Activated T-cell treated with anti-CD3 and anti-CD28 coated beads, Interleukin-2, amount 50 U/mL, for 4 hours (primary cell): ENCODE results near the gene HLA-DQA1. TPM values are rescaled to one million over a fixed set of nuclear protein-coding genes. Genes with fewer than 3 reads are reported as not detected.
"Not testable (repeated sequence)": the region's sequence is repeated elsewhere in the genome, so short reads cannot be mapped to it uniquely, and the experiment has no call there.

Experiments
- ATAC-seq, 2 donors: fragments of 200-7000 bp; cut with Tn5 transposase; one replicate each; pipeline ENCODE4 v1.10.0; 2021
- DNase-seq: peaks from one replicate; pipeline ENCODE4 v3.0.0-alpha.2; 2020
- H3K27me3 Mint-ChIP-seq: one replicate; pipeline ENCODE4 v1.8.0; 2021; ENCODE audit warnings: low read depth, mixed read lengths
- H3K36me3 Mint-ChIP-seq: one replicate; pipeline ENCODE4 v1.8.0; 2022; ENCODE audit warnings: mixed read lengths; ENCODE audit not compliant: insufficient read depth
- H3K4me1 Mint-ChIP-seq: one replicate; pipeline ENCODE4 v1.8.0; 2021; ENCODE audit warnings: low read depth, mixed read lengths
- H3K4me3 Mint-ChIP-seq: one replicate; pipeline ENCODE4 v1.8.0; 2021; ENCODE audit warnings: mild to moderate bottlenecking, moderate library complexity, mixed read lengths
- H3K9me3 Mint-ChIP-seq: one replicate; pipeline ENCODE4 v1.8.0; 2021; ENCODE audit warnings: mixed read lengths
- total RNA-seq, 3 donors: library from RNA; stranded (reverse); gene quantifications; one replicate each; pipeline ENCODE4 v1.2.1, GENCODE V29; 2021

HLA-DQA1 gene
- total RNA-seq, 3 donors from 2014 or later: 6.6 to 13.1 (median 6.7) TPM

DNA sequence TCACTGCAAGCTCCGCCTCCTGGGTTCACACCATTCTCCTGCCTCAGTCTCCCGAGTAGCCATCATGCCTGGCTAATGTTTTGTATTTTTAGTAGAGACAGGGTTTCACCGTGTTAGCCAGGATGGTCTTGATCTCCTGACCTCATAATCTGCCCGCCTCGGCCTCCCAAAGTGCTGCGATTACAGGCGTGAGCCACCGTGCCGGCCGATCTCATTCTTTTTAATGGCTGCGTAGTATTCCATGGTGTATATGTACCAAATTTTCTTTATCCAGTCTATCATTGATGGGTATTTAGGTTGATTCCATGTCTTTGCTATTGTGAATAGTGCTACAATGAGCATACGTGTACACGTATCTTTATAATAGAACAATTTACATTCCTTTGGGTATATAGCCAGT is 7.4 kb upstream of the HLA-DQA1 start:
- not testable (repeated sequence) for H3K9me3 Mint-ChIP-seq, ATAC-seq, H3K4me3 Mint-ChIP-seq, H3K36me3 Mint-ChIP-seq, H3K27me3 Mint-ChIP-seq, DNase-seq
- H3K4me1 Mint-ChIP-seq: peaks cover 38% of the 10 kb centered on the region

GRCh38 chr6:32635526-32636123 is 1.6 kb upstream of the HLA-DQA1 start:
- no peaks in the 10 kb centered on the region for H3K36me3 Mint-ChIP-seq
- ATAC-seq: no peak
- no peak overlapping the region for H3K4me3 Mint-ChIP-seq
- DNase-seq: no peak
- H3K27me3 Mint-ChIP-seq: no peaks in the 10 kb centered on the region
- peaks cover 13% of the 10 kb centered on the region for H3K4me1 Mint-ChIP-seq
- no peaks in the 10 kb centered on the region for H3K9me3 Mint-ChIP-seq

DNA sequence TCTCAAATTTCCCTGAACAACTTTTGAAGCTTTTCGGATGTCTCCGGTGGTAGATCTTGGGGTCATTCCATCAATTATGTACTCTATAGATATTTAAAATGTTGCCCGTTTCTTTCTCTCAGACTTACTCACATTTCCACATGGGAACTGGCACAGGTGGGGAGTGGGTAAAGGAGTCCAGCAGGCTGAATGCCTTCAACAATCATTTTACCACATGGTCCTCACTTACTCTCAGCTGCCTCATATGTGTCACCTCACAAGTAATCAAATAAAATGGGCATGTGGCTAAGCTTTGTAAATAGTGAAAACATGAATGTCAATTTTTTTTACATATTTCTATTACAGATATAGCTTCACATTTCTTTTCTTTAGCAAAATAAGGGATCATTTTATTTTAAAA is 677 bp downstream of the HLA-DQA1 start:
- Mint-ChIP-seq H3K9me3 (no peaks in the 10 kb centered on the region), H3K4me1 (peaks cover 24% of the 10 kb centered on the region), H3K4me3 (peak overlapping the region; percentile 77), H3K36me3 (no peaks in the 10 kb centered on the region), H3K27me3 (no peaks in the 10 kb centered on the region)
- ATAC-seq (no peak), DNase-seq (no peak)

DNA sequence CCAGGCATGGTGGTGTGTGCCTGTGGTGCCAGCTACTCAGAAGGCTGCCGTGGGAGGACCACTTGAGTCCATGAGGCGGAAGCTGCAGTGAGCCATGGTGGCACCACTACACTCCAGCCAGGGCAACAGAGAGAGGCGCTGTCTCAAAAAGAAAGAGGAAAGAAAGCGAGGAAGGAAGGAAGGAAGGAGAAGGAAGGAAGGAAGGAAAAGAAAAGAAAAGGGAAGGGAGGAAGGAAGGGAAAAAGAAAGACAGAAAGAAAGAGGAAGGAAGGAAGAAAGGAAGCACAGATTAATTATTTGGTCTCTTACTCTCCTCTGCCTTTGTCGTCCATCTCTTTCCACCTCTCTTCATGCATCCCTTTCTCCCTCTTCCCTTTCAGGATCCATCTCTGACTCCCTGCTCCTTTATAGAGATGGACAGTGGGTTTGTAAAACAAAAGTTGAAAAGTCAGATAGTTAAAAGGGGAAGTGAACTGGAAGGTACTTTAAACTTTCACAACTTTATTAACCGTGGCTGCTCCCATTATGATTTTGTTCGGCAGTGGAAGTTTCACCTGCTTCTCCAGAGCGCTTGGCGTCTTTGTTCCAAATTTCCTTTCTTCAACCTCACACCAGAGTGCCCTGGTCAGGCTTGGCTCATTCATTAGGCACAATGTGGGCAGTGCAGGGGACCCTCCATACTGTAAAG is 1.5 kb downstream of the HLA-DQA1 start:
- Mint-ChIP-seq H3K9me3 (no peaks in the 10 kb centered on the region), H3K4me1 (peaks cover 26% of the 10 kb centered on the region), H3K27me3 (no peaks in the 10 kb centered on the region), H3K36me3 (no peaks in the 10 kb centered on the region), H3K4me3 (peak overlapping the region; percentile 69)
- ATAC-seq: no peak
- no peak for DNase-seq

DNA sequence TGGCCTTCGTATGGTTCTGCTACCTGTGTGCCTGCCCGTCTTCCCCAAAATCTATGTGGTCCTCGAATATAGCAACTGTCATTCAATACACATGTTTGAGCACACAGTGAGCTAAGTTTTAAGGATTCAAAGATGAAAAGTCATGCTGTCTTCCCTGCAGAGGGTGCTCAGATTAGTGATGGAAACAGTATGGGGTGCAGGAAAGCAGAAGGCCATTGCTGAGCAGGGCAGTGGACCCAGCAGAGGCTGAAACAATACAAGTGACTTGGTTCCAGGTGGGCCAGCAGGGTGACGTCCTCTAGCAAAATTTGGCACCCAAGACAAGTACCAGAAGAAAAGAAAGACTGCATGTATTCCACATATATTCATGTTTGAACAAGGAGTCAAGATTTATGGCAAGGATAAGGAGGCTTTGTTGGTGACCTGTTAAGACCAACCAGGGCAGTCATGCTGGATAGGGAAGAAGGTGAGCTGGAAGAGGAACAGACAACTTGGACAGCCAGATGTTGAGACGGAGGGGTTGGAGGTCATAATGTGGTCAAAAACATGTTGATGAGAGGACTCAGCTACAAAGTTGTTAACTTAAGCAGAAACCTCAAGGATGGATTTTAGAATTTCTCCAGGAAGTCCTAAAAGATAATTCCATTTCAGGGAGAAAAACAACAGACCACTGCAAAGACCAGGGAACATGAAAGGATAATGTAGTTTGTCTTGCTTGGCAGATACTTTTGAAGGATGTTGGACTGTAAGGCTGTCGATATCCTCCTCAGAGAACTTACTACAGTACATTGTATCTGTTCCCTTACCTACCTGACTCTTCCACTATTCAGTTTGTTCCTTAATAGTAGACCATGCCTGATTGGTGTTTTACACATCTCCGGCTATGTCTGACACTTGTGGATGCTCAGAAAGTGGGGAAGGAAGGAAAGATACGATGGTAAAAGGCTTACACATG is 2.5 kb downstream of the HLA-DQA1 start:
- no peaks in the 10 kb centered on the region for H3K9me3 Mint-ChIP-seq
- peaks cover 22% of the 10 kb centered on the region for H3K4me1 Mint-ChIP-seq
- H3K27me3 Mint-ChIP-seq: no peaks in the 10 kb centered on the region
- ATAC-seq: no peak
- no peak for DNase-seq
- peak overlapping the region; percentile 15 for H3K4me3 Mint-ChIP-seq
- no peaks in the 10 kb centered on the region for H3K36me3 Mint-ChIP-seq

- DNase-seq (no peak), ATAC-seq (no peak)
- Mint-ChIP-seq H3K36me3 (no peaks in the 10 kb centered on the region), H3K27me3 (no peaks in the 10 kb centered on the region), H3K9me3 (no peaks in the 10 kb centered on the region), H3K4me1 (peaks cover 22% of the 10 kb centered on the region), H3K4me3 (no peak overlapping the region)
Observed at GRCh38 chr6:32641122-32641521, 3.9 kb downstream of the HLA-DQA1 start.

- DNase-seq, H3K4me3 Mint-ChIP-seq, ATAC-seq, H3K27me3 Mint-ChIP-seq, H3K9me3 Mint-ChIP-seq, H3K36me3 Mint-ChIP-seq: not testable (repeated sequence)
- H3K4me1 Mint-ChIP-seq: peaks cover 22% of the 10 kb centered on the region
Observed at GRCh38 chr6:32641785-32642719, 4.8 kb downstream of the HLA-DQA1 start.

DNA sequence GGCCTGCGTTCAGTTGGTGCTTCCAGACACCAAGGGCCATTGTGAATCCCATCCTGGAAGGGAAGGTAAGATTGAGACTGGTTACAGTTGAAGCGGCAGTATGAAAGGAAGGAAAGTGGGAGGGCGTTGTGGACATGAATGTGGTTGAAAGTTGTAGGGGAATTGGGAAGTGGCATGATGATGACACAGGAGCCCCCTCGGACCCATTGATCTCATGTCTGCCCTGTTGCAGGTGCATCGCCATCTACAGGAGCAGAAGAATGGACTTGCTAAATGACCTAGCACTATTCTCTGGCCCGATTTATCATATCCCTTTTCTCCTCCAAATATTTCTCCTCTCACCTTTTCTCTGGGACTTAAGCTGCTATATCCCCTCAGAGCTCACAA is 5.5 kb downstream of the HLA-DQA1 start:
- Mint-ChIP-seq H3K9me3 (no peaks in the 10 kb centered on the region), H3K36me3 (no peaks in the 10 kb centered on the region), H3K4me1 (peaks cover 22% of the 10 kb centered on the region), H3K27me3 (no peaks in the 10 kb centered on the region), H3K4me3 (no peak overlapping the region)
- ATAC-seq: no peak
- no peak for DNase-seq

- Mint-ChIP-seq H3K27me3 (no peaks in the 10 kb centered on the region), H3K4me1 (peaks cover 22% of the 10 kb centered on the region), H3K4me3 (no peak overlapping the region), H3K9me3 (no peaks in the 10 kb centered on the region), H3K36me3 (no peaks in the 10 kb centered on the region)
- ATAC-seq: no peak
- no peak for DNase-seq
Observed at GRCh38 chr6:32643904-32644303, 6.7 kb downstream of the HLA-DQA1 start.

DNA sequence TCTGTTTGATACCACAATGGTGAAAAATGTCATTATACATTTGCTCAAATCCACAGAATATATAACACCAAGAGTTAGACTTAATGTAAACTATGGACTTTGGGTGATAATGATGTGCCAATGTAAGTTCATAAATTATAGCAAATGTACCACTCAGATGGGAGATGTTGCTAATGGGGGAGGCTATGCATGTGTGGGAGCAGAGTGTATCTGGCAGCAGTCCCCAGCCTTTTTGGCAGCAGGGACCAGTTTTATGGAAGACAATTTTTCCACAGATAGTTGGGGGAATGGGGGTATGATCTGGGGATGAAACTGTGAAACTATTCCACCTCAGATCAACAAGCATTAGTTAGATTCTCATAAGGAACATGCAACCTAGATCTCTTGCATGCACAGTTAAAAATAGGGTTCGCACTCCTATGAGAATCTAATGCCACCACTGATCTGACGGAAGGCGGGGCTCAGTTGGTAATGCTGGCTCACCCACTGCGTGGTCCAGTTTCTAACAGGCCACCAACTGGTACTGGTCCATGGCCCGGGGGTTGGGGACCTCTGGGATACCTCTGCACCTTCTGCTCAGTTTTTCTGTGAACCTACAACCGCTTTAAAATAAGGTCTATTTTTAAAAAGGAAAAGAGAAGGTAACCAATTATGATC is 8.0 kb downstream of the HLA-DQA1 start:
- no peak for ATAC-seq
- no peak for DNase-seq
- H3K4me3 Mint-ChIP-seq: no peak overlapping the region
- no peaks in the 10 kb centered on the region for H3K9me3 Mint-ChIP-seq
- peaks cover 22% of the 10 kb centered on the region for H3K4me1 Mint-ChIP-seq
- no peaks in the 10 kb centered on the region for H3K36me3 Mint-ChIP-seq
- H3K27me3 Mint-ChIP-seq: no peaks in the 10 kb centered on the region

DNA sequence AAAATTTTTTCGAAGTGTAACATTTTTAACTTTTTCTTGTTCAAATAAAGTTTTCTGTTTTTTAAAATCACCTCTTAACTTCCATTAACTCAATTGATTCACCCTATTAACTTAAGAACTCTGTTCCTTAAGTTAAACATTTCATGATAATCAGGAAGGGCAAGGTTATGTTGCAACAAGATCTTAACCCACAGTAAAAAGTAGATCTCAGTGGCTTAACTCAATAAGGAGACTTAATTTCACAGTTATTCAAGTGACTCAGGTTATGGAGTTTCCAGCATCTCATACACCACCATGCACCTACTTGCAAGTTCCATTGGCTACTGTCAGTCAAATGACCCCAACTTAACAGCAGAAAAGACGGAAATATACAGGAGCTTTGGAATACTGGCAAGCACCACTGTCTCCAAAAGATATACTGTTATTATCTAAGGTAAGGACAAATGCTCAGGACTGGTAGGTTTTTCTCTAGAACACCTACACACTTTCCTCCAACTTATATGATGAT is 18.1 kb downstream of the HLA-DQA1 start:
- no peaks in the 10 kb centered on the region for H3K27me3 Mint-ChIP-seq
- H3K4me1 Mint-ChIP-seq: peaks cover 7% of the 10 kb centered on the region

DNA sequence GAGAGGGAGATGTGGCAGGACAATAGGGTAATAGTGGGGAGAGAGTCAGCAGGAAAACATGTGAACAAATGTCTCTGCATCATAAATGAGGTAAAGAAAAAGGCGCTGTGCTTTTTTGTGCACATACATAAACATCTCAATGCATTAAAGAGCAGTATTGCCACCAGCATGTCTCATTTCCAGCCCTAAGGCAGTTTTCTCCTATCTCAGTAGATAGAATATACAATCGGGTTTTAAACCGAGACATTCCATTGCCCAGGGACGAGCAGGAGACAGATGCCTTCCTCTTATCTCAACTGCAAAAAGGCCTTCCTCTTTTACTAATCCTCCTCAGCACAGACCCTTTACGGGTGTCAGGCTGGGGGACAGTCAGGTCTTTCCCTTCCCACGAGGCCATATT is 20.1 kb downstream of the HLA-DQA1 start:
- not testable (repeated sequence) for H3K9me3 Mint-ChIP-seq, H3K27me3 Mint-ChIP-seq, H3K4me3 Mint-ChIP-seq, ATAC-seq, H3K36me3 Mint-ChIP-seq, DNase-seq
- peaks cover 13% of the 10 kb centered on the region for H3K4me1 Mint-ChIP-seq

More for the DNA sequence above, 18.1 kb downstream of the HLA-DQA1 start:
- no peak for DNase-seq
- Mint-ChIP-seq H3K36me3 (peaks cover 2% of the 10 kb centered on the region), H3K9me3 (peaks cover 7% of the 10 kb centered on the region), H3K4me3 (no peak overlapping the region)
- no peak for ATAC-seq

DNA sequence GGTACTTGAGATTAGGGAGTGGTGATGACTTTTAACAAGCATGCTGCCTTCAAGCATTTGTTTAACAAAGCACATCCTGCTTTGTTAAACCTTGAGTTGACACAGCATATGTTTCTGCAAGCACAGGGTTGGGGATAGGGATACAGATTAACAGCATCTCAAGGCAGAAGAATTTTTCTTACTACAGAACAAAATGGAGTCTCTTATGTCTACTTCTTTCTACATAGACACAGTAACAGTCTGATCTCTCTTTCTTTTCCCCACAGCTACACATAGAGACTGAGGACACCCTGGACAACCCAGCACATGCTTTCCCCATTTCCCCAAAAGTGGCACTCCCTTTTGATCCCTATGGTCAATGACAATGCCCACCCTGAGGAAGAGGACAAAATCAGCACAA is 20.6 kb downstream of the HLA-DQA1 start:
- not testable (repeated sequence) for H3K9me3 Mint-ChIP-seq, H3K36me3 Mint-ChIP-seq, DNase-seq, H3K4me3 Mint-ChIP-seq, ATAC-seq, H3K27me3 Mint-ChIP-seq
- H3K4me1 Mint-ChIP-seq: peaks cover 15% of the 10 kb centered on the region
